NCI-H1417 treated with DMSO at 0.1 percent for 48 hours (cell line): ENCODE data around the gene TMEM87A.
"Not testable (repeated sequence)": the region's sequence is repeated elsewhere in the genome, so short reads cannot be mapped to it uniquely, and the experiment has no call there.

Experiments used
- DNase-seq: peaks from one replicate; lab custom pipeline; 2025; lab: John Stamatoyannopoulos, UW

TMEM87A gene

GRCh38 chr15:42272939-42273899 is at the start of gene TMEM87A, which contains the start of gene GANC:
Gene TMEM87A (minus strand): TSS chr15:42273433. CDS start chr15:42273398, 35 bp downstream.
Gene GANC (plus strand): TSS chr15:42273201. CDS start chr15:42274482, 1,281 bp downstream.
- DNase-seq: peak; percentile 84

- DNase-seq: no peak
These were observed 46.0 kb upstream of the TMEM87A start for GRCh38 chr15:42319206-42319605.

GRCh38 chr15:42316282-42316805 is 43.1 kb upstream of the TMEM87A start:
- DNase-seq: not testable (repeated sequence)

GRCh38 chr15:42315521-42315920 is 42.3 kb upstream of the TMEM87A start:
- DNase-seq: no peak

- DNase-seq: no peak
These were observed 41.6 kb upstream of the TMEM87A start for GRCh38 chr15:42314818-42315217.

- DNase-seq: no peak
These were observed 40.2 kb upstream of the TMEM87A start for GRCh38 chr15:42313463-42313862.

- no peak for DNase-seq
These were observed 33.4 kb upstream of the TMEM87A start for GRCh38 chr15:42306681-42307080.

- not testable (repeated sequence) for DNase-seq
These were observed 27.8 kb upstream of the TMEM87A start for GRCh38 chr15:42301004-42301403.

- no peak for DNase-seq
These were observed 15.9 kb upstream of the TMEM87A start for GRCh38 chr15:42289166-42289565.

- DNase-seq: no peak
These were observed 14.7 kb upstream of the TMEM87A start for GRCh38 chr15:42287931-42288330.

GRCh38 chr15:42286445-42287029 is 13.3 kb upstream of the TMEM87A start:
- DNase-seq: no peak

- no peak for DNase-seq
These were observed 11.8 kb upstream of the TMEM87A start for GRCh38 chr15:42285034-42285433.

GRCh38 chr15:42284551-42284950 is 11.3 kb upstream of the TMEM87A start:
- no peak for DNase-seq

GRCh38 chr15:42283671-42284070 is 10.4 kb upstream of the TMEM87A start:
- DNase-seq: no peak

GRCh38 chr15:42282926-42283325 is 9.7 kb upstream of the TMEM87A start:
- DNase-seq: no peak

- no peak for DNase-seq
These were observed 9.1 kb upstream of the TMEM87A start for GRCh38 chr15:42282344-42282743.

- no peak for DNase-seq
These were observed 6.0 kb upstream of the TMEM87A start for GRCh38 chr15:42279234-42279723.

- no peak for DNase-seq
These were observed 3.5 kb upstream of the TMEM87A start for GRCh38 chr15:42276762-42277161.

- no peak for DNase-seq
These were observed 2.7 kb upstream of the TMEM87A start for GRCh38 chr15:42275780-42276391.

- DNase-seq: no peak
These were observed 1.4 kb upstream of the TMEM87A start for GRCh38 chr15:42274702-42274989.

GRCh38 chr15:42273900-42274701 is 868 bp upstream of the TMEM87A start:
- no peak for DNase-seq

GRCh38 chr15:42270996-42271395 is 2.2 kb downstream of the TMEM87A start:
- DNase-seq: no peak
